Subcutaneous abdominal adipose tissue (tissue), 5 donors: Measurements from ENCODE around the gene PUDP.

Experiments
- H3K27ac ChIP-seq: one replicate; pipeline ENCODE4 v1.7.0; 2013; ENCODE audit warnings: low read depth, mild to moderate bottlenecking, inconsistent platforms, low read length, moderate library complexity
- H3K27me3 ChIP-seq, 5 donors: one replicate each; pipeline ENCODE4 v1.7.0; 2013; ENCODE audit warnings: low read length in 5 of 5, inconsistent platforms in 1 of 5; ENCODE audit not compliant: control insufficient read depth in 5 of 5, insufficient read depth in 4 of 5
- H3K36me3 ChIP-seq, 5 donors: one replicate each; pipeline ENCODE4 v1.7.0; 2013; ENCODE audit warnings: low read length in 5 of 5; ENCODE audit not compliant: control insufficient read depth in 5 of 5, insufficient read depth in 5 of 5
- H3K4me1 ChIP-seq, 5 donors: one replicate each; pipeline ENCODE4 v1.7.0; 2013; ENCODE audit warnings: low read length in 5 of 5, mild to moderate bottlenecking in 3 of 5, moderate library complexity in 1 of 5; ENCODE audit not compliant: control insufficient read depth in 5 of 5, insufficient read depth in 5 of 5
- H3K4me3 ChIP-seq, 5 donors: one replicate each; pipeline ENCODE4 v1.7.0; 2013; ENCODE audit warnings: low read length in 5 of 5, low read depth in 1 of 5
- H3K9ac ChIP-seq, 5 donors: one replicate each; pipeline ENCODE4 v1.7.0; 2013; ENCODE audit warnings: low read length in 5 of 5, mild to moderate bottlenecking in 4 of 5, moderate library complexity in 3 of 5
- H3K9me3 ChIP-seq, 5 donors: one replicate each; pipeline ENCODE4 v1.7.0; 2013; ENCODE audit warnings: low read length in 5 of 5; ENCODE audit not compliant: control insufficient read depth in 5 of 5
- donor health status: healthy.
- donor health status: healthy.
- donor health status: healthy.
- donor health status: healthy.
- donor health status: healthy.

PUDP gene

GRCh38 chrX:7133050-7133440 is 14.9 kb downstream of the PUDP start:
- no peaks in the 10 kb centered on the region for H3K27me3 ChIP-seq
- H3K27ac ChIP-seq, result peak overlapping the region; percentile 57
- peak overlapping the region in 1 of 5 donors; percentile 6 for H3K4me3 ChIP-seq
- peak overlapping the region in 1 of 5 donors; percentile 8 for H3K9ac ChIP-seq
- H3K9me3 ChIP-seq, result no peaks in the 10 kb centered on the region
- peaks cover 4 to 30% (median 19%) of the 10 kb centered on the region in 5 donors for H3K4me1 ChIP-seq
- H3K36me3 ChIP-seq, result no peaks in the 10 kb centered on the region

DNA sequence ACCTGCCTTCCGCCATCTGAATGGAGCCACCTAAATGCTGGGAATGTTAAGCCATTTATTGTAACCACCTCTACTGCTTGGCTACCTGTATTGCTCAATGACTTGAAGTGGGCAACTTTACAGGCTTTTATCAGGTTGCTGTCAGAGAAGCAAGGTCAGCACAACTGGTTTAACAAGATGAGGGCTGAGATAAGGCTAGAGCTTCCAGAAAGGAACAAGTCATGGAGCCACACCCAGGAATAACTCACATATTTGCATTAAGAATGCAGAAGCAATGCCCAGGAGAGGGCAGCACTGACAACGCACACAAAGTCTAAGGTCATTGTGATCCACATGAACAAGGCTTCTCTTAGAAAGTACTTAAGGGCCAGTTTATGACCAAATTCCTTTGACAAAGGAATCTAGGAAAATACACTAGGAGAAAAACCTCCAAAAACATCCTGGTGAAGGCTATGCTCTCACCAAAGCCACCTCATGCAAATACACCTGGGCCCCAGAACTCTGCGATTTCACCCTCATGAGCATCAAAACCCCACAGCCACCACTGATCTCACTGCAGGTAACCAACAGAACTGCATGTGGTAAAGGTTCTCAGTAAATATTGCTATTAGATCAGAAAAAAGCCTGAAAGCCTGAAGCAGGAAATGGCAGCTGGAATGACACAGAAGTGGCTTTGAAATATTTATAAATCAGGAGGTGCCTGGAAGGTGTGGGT is 15.5 kb downstream of the PUDP start:
- Histone ChIP-seq H3K27me3 (no peaks in the 10 kb centered on the region), H3K9ac (peak overlapping the region in 1 of 5 donors; percentile 8), H3K4me1 (peaks cover 2 to 30% (median 19%) of the 10 kb centered on the region in 5 donors), H3K27ac (peak overlapping the region; percentile 57), H3K4me3 (no peak overlapping the region), H3K9me3 (no peaks in the 10 kb centered on the region), H3K36me3 (no peaks in the 10 kb centered on the region)

- no peak overlapping the region for H3K9ac ChIP-seq
- H3K27ac ChIP-seq, result no peak overlapping the region
These were observed 16.3 kb downstream of the PUDP start for GRCh38 chrX:7131621-7132020.

DNA sequence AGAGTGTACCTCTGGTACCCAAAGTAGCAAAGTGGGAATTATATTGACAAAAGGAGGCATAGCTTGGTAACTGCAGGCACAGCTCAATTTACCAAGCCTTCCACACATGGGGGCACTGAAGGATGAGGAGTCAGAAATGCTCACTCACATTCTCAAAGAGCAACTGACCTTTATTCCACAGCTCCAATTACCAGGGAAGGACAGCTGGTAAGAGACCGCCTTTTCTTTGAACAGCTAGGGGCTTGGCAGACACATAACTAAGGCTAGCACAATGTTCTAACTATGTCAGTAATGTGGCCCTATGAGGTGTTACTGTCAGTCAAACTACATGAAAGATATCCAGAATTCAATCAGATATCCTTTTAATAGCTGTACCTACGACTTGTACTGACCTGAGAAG is 20.9 kb downstream of the PUDP start:
- no peak overlapping the region for H3K27ac ChIP-seq
- no peaks in the 10 kb centered on the region for H3K9me3 ChIP-seq
- H3K9ac ChIP-seq, result no peak overlapping the region
- H3K36me3 ChIP-seq, result no peaks in the 10 kb centered on the region
- no peaks in the 10 kb centered on the region for H3K27me3 ChIP-seq
- H3K4me1 ChIP-seq, result peaks cover 0 to 13% (median 0%) of the 10 kb centered on the region in 5 donors
- H3K4me3 ChIP-seq, result no peak overlapping the region

More at GRCh38 chrX:7131621-7132020, 16.3 kb downstream of the PUDP start:
- no peaks in the 10 kb centered on the region for H3K36me3 ChIP-seq
- no peaks in the 10 kb centered on the region for H3K9me3 ChIP-seq
- H3K4me3 ChIP-seq, result no peak overlapping the region
- no peaks in the 10 kb centered on the region for H3K27me3 ChIP-seq
- peaks cover 2 to 32% (median 19%) of the 10 kb centered on the region in 5 donors for H3K4me1 ChIP-seq

- Histone ChIP-seq H3K36me3 (no peaks in the 10 kb centered on the region), H3K4me3 (no peak overlapping the region), H3K27me3 (no peaks in the 10 kb centered on the region), H3K4me1 (peaks cover 9 to 39% (median 34%) of the 10 kb centered on the region in 5 donors), H3K27ac (peak overlapping the region; percentile 27), H3K9ac (no peak overlapping the region), H3K9me3 (no peaks in the 10 kb centered on the region)
These were observed 27.1 kb downstream of the PUDP start for GRCh38 chrX:7120878-7121219.

DNA sequence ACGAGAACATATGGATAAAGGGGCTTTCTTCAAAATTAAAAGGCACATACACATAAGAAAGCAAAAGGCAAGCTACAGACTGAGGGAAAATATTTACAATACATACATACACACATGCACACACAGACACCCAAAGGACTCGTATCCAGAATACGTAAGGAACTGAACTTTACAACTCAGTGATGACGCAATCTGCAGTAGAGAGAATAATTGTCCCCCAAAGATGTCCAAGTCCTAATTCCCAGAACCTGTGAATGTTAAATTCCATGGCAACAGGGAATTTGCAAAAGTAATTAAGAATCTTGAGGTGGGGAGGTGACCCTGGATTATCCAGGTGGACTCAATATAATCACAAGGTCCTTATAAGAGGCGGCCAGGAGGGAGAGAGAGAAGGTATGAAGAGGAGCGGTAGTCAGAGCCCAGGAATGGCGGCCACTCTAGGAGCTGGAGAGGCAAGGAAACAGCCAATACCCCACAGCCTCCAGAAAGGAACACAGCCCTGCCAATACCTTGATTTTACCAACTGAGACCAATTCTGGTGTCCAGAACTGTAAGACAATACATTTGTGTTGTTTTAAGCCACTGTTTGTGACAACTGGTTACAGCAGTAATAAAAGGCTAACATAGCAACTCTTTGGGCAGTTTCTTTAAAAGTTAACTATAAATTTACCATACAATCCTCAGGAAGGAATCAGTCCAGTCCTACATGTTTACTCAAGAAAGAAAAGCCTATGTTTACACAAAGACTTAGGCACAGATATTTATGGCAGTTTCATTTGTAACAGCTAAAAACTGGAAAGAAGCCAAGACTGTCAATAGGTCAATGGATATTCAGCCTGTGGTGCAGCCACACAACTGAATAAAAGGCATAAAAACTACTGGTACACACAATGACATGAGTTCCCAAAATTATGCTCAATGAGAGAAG is 27.7 kb downstream of the PUDP start:
- no peaks in the 10 kb centered on the region for H3K27me3 ChIP-seq
- peak overlapping the region in 2 of 5 donors; percentile 21 to 55 for H3K9ac ChIP-seq
- H3K4me1 ChIP-seq, result peaks cover 9 to 45% (median 40%) of the 10 kb centered on the region in 5 donors
- H3K9me3 ChIP-seq, result no peaks in the 10 kb centered on the region
- H3K36me3 ChIP-seq, result no peaks in the 10 kb centered on the region
- peak overlapping the region; percentile 71 for H3K27ac ChIP-seq
- peak overlapping the region in 1 of 5 donors; percentile 5 for H3K4me3 ChIP-seq

GRCh38 chrX:7117587-7117986 is 30.4 kb downstream of the PUDP start:
- Histone ChIP-seq H3K27me3 (no peaks in the 10 kb centered on the region), H3K4me3 (no peak overlapping the region), H3K9me3 (no peaks in the 10 kb centered on the region), H3K4me1 (peaks cover 9 to 48% (median 42%) of the 10 kb centered on the region in 5 donors), H3K27ac (no peak overlapping the region), H3K36me3 (no peaks in the 10 kb centered on the region), H3K9ac (no peak overlapping the region)

- Histone ChIP-seq H3K9ac (no peak overlapping the region), H3K9me3 (no peaks in the 10 kb centered on the region), H3K4me3 (no peak overlapping the region), H3K27me3 (no peaks in the 10 kb centered on the region), H3K4me1 (peaks cover 9 to 44% (median 34%) of the 10 kb centered on the region in 5 donors), H3K27ac (no peak overlapping the region), H3K36me3 (no peaks in the 10 kb centered on the region)
These were observed 31.9 kb downstream of the PUDP start for GRCh38 chrX:7116081-7116480.

GRCh38 chrX:7115557-7115956 is 32.4 kb downstream of the PUDP start:
- Histone ChIP-seq H3K4me1 (peaks cover 6 to 43% (median 32%) of the 10 kb centered on the region in 5 donors), H3K27me3 (no peaks in the 10 kb centered on the region), H3K9ac (no peak overlapping the region), H3K36me3 (no peaks in the 10 kb centered on the region), H3K27ac (no peak overlapping the region), H3K4me3 (no peak overlapping the region), H3K9me3 (no peaks in the 10 kb centered on the region)

- H3K4me1 ChIP-seq, result peaks cover 0 to 38% (median 31%) of the 10 kb centered on the region in 5 donors
- peaks cover 0 to 4% (median 0%) of the 10 kb centered on the region in 5 donors for H3K36me3 ChIP-seq
- no peak overlapping the region for H3K9ac ChIP-seq
- H3K27me3 ChIP-seq, result no peaks in the 10 kb centered on the region
- H3K27ac ChIP-seq, result no peak overlapping the region
- no peak overlapping the region for H3K4me3 ChIP-seq
- H3K9me3 ChIP-seq, result no peaks in the 10 kb centered on the region
These were observed 35.9 kb downstream of the PUDP start for GRCh38 chrX:7112071-7112470.
